Activated CD4-positive, alpha-beta T cell treated with anti-CD3 and anti-CD28 coated beads, Interleukin-2, amount 10 ng/mL, durations not matched to agents 24 days and 14 days (primary cell): Measurements from ENCODE around the gene MEIOB. TPM values are rescaled to one million over a fixed set of nuclear protein-coding genes. Genes with fewer than 3 reads are reported as not detected.

Experiments used
- DNase-seq: peaks from one replicate; pipeline ENCODE4 v3.0.0; 2022
- H3K27ac Mint-ChIP-seq: one replicate; pipeline ENCODE4 v1.8.0; 2022; ENCODE audit warnings: mild to moderate bottlenecking, mixed read lengths
- H3K27me3 Mint-ChIP-seq: one replicate; pipeline ENCODE4 v1.8.0; 2022; ENCODE audit warnings: mixed read lengths
- H3K36me3 Mint-ChIP-seq: one replicate; pipeline ENCODE4 v1.8.0; 2022; ENCODE audit warnings: low read depth, mild to moderate bottlenecking, mixed read lengths
- H3K4me1 Mint-ChIP-seq: one replicate; pipeline ENCODE4 v1.8.0; 2021; ENCODE audit warnings: mixed read lengths
- H3K4me3 Mint-ChIP-seq: one replicate; pipeline ENCODE4 v1.8.0; 2022; ENCODE audit warnings: mild to moderate bottlenecking, moderate library complexity, mixed read lengths
- H3K9me3 Mint-ChIP-seq: one replicate; pipeline ENCODE4 v1.8.0; 2021; ENCODE audit warnings: mixed read lengths
- intact Hi-C: fragments of 100-400 bp; cut with micrococcal nuclease; formaldehyde crosslinking; loops from one replicate; pipeline ENCODE4 v1.15.1; 2023
- total RNA-seq: library from RNA; stranded (reverse); gene quantifications from 2 replicates; pipeline ENCODE4 v1.2.3, GENCODE V29; 2022

The MEIOB gene
- total RNA-seq, 1 donor from 2014 or later, result not detected

DNA sequence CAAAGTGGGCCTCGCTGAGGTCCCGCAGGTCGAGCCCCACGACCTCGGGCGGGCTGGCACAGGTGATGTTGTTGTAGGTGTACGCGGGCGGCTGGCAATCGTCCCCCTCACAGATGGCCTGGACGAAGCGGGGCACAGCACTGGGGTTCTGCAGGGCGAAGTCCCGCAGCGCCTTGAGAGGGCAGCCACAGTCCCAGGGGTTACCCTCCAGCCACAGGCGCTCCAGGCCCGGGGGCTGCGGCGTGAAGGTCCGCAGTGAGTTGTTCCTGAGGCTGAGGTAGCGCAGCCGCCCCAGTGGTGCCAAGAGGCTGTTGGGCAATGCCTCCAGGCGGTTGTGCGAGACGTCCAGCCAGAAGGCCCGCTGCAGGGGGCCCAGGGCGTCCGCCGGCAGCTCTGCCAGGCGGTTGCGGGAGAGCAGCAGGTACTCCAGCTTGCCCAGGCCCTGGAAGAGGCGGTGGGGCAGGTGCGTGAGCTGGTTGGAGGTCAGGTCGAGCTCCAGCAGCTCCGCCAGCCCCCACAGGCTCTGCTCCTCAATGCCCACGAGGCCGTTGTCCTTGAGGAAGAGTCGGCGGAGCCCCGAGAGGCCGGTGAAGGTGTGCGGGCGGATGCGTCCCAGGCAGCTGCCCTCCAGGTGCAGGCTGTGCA is 81.2 kb downstream of the MEIOB start:
- no peak overlapping the region for H3K27ac Mint-ChIP-seq
- H3K36me3 Mint-ChIP-seq, result peaks cover 6% of the 10 kb centered on the region
- no peaks in the 10 kb centered on the region for H3K9me3 Mint-ChIP-seq
- intact Hi-C loops, result no loop called here
- H3K4me3 Mint-ChIP-seq, result no peak overlapping the region
- no peaks in the 10 kb centered on the region for H3K4me1 Mint-ChIP-seq
- DNase-seq, result no peak
- no peaks in the 10 kb centered on the region for H3K27me3 Mint-ChIP-seq

DNA sequence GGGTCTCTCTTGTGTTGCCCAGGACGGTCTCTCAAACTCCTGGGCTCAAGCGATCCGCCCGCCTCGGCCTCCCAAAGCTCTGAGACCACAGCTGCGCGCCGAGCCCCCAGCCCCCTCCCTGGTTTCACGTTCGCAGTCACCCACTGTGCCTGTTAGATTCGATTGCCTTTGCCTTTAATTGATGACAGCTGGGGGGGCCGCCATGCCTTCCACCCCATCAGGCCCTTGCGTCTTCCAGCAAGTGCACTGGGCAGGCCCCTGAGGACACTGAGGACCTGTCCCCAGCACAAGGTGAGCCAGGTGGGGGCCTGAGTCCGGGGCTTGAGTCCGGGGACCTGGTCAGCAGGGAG is 81.7 kb downstream of the MEIOB start:
- Mint-ChIP-seq H3K27ac (no peak overlapping the region), H3K27me3 (no peaks in the 10 kb centered on the region), H3K36me3 (peaks cover 6% of the 10 kb centered on the region), H3K4me1 (no peaks in the 10 kb centered on the region), H3K9me3 (no peaks in the 10 kb centered on the region), H3K4me3 (no peak overlapping the region)
- intact Hi-C loops, result no loop called here
- no peak for DNase-seq

- H3K36me3 Mint-ChIP-seq, result peaks cover 8% of the 10 kb centered on the region
- no peaks in the 10 kb centered on the region for H3K9me3 Mint-ChIP-seq
- intact Hi-C loops, result no loop called here
- no peaks in the 10 kb centered on the region for H3K4me1 Mint-ChIP-seq
- H3K27ac Mint-ChIP-seq, result no peak overlapping the region
- no peak overlapping the region for H3K4me3 Mint-ChIP-seq
- no peak for DNase-seq
- H3K27me3 Mint-ChIP-seq, result no peaks in the 10 kb centered on the region
Observed at GRCh38 chr16:1789643-1790045, 82.3 kb downstream of the MEIOB start.

- H3K4me1 Mint-ChIP-seq, result peaks cover 1% of the 10 kb centered on the region
- no peaks in the 10 kb centered on the region for H3K9me3 Mint-ChIP-seq
- H3K36me3 Mint-ChIP-seq, result peaks cover 10% of the 10 kb centered on the region
- no peak for DNase-seq
- H3K27ac Mint-ChIP-seq, result no peak overlapping the region
- intact Hi-C loops, result no loop called here
- no peaks in the 10 kb centered on the region for H3K27me3 Mint-ChIP-seq
- no peak overlapping the region for H3K4me3 Mint-ChIP-seq
Observed at GRCh38 chr16:1788708-1789100, 83.3 kb downstream of the MEIOB start.

GRCh38 chr16:1788095-1788707 is 83.8 kb downstream of the MEIOB start:
- H3K4me3 Mint-ChIP-seq, result no peak overlapping the region
- no peaks in the 10 kb centered on the region for H3K9me3 Mint-ChIP-seq
- DNase-seq, result no peak
- intact Hi-C loops, result no loop called here
- peaks cover 10% of the 10 kb centered on the region for H3K36me3 Mint-ChIP-seq
- peaks cover 1% of the 10 kb centered on the region for H3K4me1 Mint-ChIP-seq
- H3K27me3 Mint-ChIP-seq, result no peaks in the 10 kb centered on the region
- no peak overlapping the region for H3K27ac Mint-ChIP-seq

DNA sequence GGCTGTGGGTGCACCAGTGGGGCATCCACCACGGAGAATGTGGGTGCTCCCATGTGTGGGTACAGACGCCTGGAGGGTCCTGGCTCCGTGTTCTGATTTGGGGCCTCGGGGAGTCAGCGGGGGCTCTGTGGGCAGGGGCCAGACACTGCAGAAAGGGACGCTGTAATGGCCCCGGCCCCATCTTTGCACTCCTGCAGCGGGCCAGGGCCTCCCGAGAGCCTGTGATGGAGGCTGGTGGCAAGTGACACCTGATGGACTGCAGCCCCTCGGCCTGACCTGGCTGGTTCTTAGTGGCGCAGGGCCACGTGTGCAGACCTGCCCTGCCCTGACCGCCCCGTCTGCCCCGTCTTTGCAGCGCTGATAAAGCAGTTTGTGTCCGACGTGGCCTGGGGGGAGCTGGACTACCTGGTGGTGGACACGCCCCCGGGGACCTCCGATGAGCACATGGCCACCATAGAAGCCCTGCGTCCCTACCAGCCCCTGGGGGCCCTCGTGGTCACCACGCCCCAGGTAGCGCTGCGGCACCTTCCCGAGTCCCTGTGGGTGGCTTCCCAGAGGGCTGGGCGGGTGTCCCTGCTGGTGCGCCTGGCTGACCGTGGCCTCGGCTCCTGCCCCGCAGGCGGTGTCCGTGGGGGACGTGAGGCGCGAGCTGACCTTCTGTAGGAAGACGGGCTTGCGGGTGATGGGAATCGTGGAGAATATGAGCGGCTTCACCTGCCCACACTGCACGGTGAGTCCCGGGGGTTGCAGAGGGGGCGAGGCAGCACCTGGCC is 84.5 kb downstream of the MEIOB start:
- Mint-ChIP-seq H3K36me3 (peaks cover 10% of the 10 kb centered on the region), H3K27ac (no peak overlapping the region), H3K9me3 (no peaks in the 10 kb centered on the region), H3K4me1 (peaks cover 1% of the 10 kb centered on the region), H3K27me3 (peaks cover 2% of the 10 kb centered on the region), H3K4me3 (no peak overlapping the region)
- DNase-seq, result peak; percentile 55
- intact Hi-C loops, result no loop called here

- Mint-ChIP-seq H3K4me1 (peaks cover 1% of the 10 kb centered on the region), H3K4me3 (no peak overlapping the region), H3K27ac (no peak overlapping the region), H3K27me3 (peaks cover 2% of the 10 kb centered on the region), H3K36me3 (peaks cover 10% of the 10 kb centered on the region), H3K9me3 (no peaks in the 10 kb centered on the region)
- DNase-seq, result no peak
- intact Hi-C loops, result no loop called here
Observed at GRCh38 chr16:1787056-1787321, 85.0 kb downstream of the MEIOB start.

DNA sequence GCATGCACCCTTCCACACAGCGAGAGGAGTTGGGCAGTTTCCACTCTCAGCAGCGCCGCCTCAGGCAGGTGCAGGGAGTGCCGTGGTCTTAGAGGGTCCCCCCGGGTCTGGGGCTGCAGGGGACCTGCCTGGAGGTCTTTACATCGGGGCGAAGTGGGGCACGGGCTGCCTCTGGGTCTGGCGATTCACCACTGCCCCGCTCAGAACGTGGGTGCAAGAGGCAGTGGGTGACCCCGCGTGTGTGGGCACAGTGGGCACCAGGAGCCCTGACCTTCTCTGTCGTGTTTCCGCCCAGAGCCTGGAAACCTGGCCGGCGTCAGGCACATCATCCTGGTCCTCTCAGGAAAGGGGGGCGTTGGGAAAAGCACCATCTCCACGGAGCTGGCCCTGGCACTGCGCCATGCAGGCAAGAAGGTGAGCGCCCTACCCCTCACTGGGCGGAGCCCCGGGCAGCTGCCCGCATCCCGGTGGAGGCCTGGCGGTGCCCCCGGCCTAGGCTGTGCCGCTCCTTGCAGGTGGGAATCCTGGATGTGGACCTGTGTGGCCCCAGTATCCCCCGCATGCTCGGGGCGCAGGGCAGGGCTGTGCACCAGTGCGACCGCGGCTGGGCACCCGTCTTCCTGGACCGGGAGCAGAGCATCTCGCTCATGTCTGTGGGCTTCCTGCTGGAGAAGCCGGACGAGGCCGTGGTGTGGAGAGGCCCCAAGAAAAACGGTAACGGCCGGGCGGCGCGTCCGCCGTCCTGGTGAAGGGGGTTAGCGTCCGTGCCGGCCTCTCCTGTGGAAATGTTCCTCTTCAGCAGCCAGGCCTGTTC is 85.5 kb downstream of the MEIOB start:
- Mint-ChIP-seq H3K27me3 (peaks cover 2% of the 10 kb centered on the region), H3K36me3 (peaks cover 14% of the 10 kb centered on the region), H3K4me1 (peaks cover 5% of the 10 kb centered on the region), H3K4me3 (no peak overlapping the region), H3K27ac (no peak overlapping the region), H3K9me3 (no peaks in the 10 kb centered on the region)
- intact Hi-C loops, result no loop called here
- peak; percentile 57 for DNase-seq

GRCh38 chr16:1785846-1786170 is 86.2 kb downstream of the MEIOB start:
- intact Hi-C loops, result no loop called here
- no peaks in the 10 kb centered on the region for H3K9me3 Mint-ChIP-seq
- peaks cover 2% of the 10 kb centered on the region for H3K27me3 Mint-ChIP-seq
- H3K27ac Mint-ChIP-seq, result no peak overlapping the region
- H3K4me3 Mint-ChIP-seq, result no peak overlapping the region
- peaks cover 9% of the 10 kb centered on the region for H3K4me1 Mint-ChIP-seq
- H3K36me3 Mint-ChIP-seq, result peaks cover 14% of the 10 kb centered on the region
- no peak for DNase-seq

- Mint-ChIP-seq H3K4me1 (peaks cover 9% of the 10 kb centered on the region), H3K36me3 (peaks cover 14% of the 10 kb centered on the region), H3K9me3 (no peaks in the 10 kb centered on the region), H3K27me3 (peaks cover 2% of the 10 kb centered on the region), H3K4me3 (peak overlapping the region; percentile 34), H3K27ac (no peak overlapping the region)
- intact Hi-C loops, result no loop called here
- peak; percentile 57 for DNase-seq
Observed at GRCh38 chr16:1784977-1785845, 86.8 kb downstream of the MEIOB start.

Other genes with a start within 250 kb of the MEIOB start
- 119 and 120 TPM in 2 replicates for gene JPT2, start 193.9 kb downstream of the MEIOB start, total RNA-seq
- gene MAPK8IP3, start 166.0 kb downstream of the MEIOB start, total RNA-seq, result 78.2 and 80.2 TPM in 2 replicates
- 46.3 and 50.0 TPM in 2 replicates for gene NME3, start 100.6 kb downstream of the MEIOB start, total RNA-seq
- gene EME2, start 99.4 kb downstream of the MEIOB start, total RNA-seq, result 28.2 and 30.0 TPM in 2 replicates
- gene MRPS34, start 99.0 kb downstream of the MEIOB start, total RNA-seq, result 201 and 207 TPM in 2 replicates
- gene SPSB3, start 89.6 kb downstream of the MEIOB start, total RNA-seq, result 24.6 and 24.9 TPM in 2 replicates
- gene NUBP2, start 89.2 kb downstream of the MEIOB start, total RNA-seq, result 77.4 and 81.1 TPM in 2 replicates
- 0.12 TPM in 1 of 2 replicates, not detected in the other for gene IGFALS, start 78.5 kb downstream of the MEIOB start, total RNA-seq
- gene HAGH, start 45.3 kb downstream of the MEIOB start, total RNA-seq, result 50.3 and 57.7 TPM in 2 replicates
- gene FAHD1, start 45.0 kb downstream of the MEIOB start, total RNA-seq, result 20.2 and 21.7 TPM in 2 replicates
- gene HS3ST6, start 46.3 kb upstream of the MEIOB start, total RNA-seq, result not detected in 2 replicates
- 22.8 and 23.0 TPM in 2 replicates for gene MSRB1, start 71.0 kb upstream of the MEIOB start, total RNA-seq
- 1.0 TPM in 1 of 2 replicates, not detected in the other for gene RPL3L, start 82.5 kb upstream of the MEIOB start, total RNA-seq
- gene NDUFB10, start 87.4 kb upstream of the MEIOB start, total RNA-seq, result 136 and 141 TPM in 2 replicates
- 3,359 and 3,401 TPM in 2 replicates for gene RPS2, start 92.7 kb upstream of the MEIOB start, total RNA-seq
- 0.57 TPM in 1 of 2 replicates, not detected in the other for gene RNF151, start 94.7 kb upstream of the MEIOB start, total RNA-seq
- 81.4 and 87.5 TPM in 2 replicates for gene TBL3, start 99.9 kb upstream of the MEIOB start, total RNA-seq
- gene NOXO1, start 109.3 kb upstream of the MEIOB start, total RNA-seq, result 0.56 TPM in 1 of 2 replicates, not detected in the other
- 41.6 and 42.8 TPM in 2 replicates for gene GFER, start 112.0 kb upstream of the MEIOB start, total RNA-seq
- 18.1 and 20.2 TPM in 2 replicates for gene SYNGR3, start 117.8 kb upstream of the MEIOB start, total RNA-seq
- 93.9 and 99.0 TPM in 2 replicates for gene ZNF598, start 137.7 kb upstream of the MEIOB start, total RNA-seq
- 6.9 and 7.0 TPM in 2 replicates for gene NPW, start 147.6 kb upstream of the MEIOB start, total RNA-seq
- gene NHERF2, start 154.7 kb upstream of the MEIOB start, total RNA-seq, result 1.3 and 1.8 TPM in 2 replicates
- gene NTHL1, start 175.7 kb upstream of the MEIOB start, total RNA-seq, result 50.3 and 57.7 TPM in 2 replicates
- gene TSC2, start 175.8 kb upstream of the MEIOB start, total RNA-seq, result 98.8 and 99.8 TPM in 2 replicates